HG03354 (cell line): Measurements from ENCODE around the gene FOXF2.
"Not testable (repeated sequence)": the region's sequence is repeated elsewhere in the genome, so short reads cannot be mapped to it uniquely, and the experiment has no call there.

Experiments
- ATAC-seq: cut with Tn5 transposase; IDR thresholded peaks from one replicate; pipeline ENCODE4 v1.9.1; 2021; ENCODE audit warnings: mild to moderate bottlenecking; ENCODE audit not compliant: unreplicated experiment, poor library complexity, severe bottlenecking

FOXF2 gene

DNA sequence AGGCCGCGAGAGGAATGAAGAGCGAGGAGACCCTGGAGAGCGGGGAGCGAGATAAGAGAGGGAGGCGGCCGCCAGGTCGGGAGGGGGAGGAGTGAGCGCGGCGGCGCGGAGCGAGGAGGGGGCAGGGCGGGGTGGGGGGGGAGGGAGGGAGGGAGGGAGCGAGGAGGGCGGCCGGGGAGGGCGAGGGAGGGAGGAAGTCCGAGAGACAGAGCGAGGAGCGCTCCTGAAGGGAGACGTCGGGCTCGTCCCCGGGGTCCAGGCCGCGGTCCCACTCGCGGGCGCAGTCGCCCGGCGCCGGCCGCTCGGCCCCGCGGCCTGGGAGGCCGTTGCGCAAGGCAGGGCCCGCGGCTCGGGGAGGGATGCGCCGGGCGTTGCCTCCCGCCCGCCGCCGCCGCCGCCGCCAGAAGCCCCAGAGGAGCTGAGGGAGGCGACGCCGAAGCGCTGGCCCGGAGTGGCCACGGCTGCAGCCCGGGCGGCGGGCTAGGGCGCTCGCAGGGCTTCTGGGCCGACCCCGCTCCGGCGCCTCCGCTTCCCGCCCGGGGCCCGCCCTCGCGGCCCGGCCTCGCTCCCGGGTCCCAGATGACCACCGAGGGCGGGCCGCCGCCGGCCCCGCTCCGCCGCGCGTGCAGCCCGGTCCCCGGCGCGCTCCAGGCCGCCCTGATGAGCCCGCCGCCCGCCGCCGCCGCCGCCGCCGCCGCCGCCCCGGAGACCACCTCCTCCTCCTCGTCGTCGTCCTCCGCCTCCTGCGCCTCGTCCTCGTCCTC is at the start of gene FOXF2:
Gene FOXF2 (plus strand): TSS at position 208 of the 764 bp plus-strand sequence. CDS start 372 bp downstream, at position 580.
- no peak for ATAC-seq

DNA sequence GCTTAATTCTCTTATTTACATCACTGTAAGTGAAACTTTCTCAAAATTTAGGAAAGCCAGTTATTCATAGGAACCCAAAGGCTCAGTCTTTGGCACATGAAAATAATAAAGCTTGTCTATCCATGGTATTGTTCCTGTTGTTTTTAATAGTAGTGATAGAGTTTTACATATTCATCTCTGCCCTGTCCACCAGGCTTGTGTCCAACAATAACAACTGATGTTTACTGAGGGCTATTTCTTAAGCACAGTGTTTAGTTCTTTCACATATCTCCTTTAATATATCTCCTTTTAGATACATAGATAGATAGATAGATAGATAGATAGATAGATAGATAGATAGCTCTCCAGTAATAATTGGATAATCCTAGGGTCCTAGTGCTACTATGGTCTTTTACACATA is 43.3 kb upstream of the FOXF2 start:
- ATAC-seq: no peak

DNA sequence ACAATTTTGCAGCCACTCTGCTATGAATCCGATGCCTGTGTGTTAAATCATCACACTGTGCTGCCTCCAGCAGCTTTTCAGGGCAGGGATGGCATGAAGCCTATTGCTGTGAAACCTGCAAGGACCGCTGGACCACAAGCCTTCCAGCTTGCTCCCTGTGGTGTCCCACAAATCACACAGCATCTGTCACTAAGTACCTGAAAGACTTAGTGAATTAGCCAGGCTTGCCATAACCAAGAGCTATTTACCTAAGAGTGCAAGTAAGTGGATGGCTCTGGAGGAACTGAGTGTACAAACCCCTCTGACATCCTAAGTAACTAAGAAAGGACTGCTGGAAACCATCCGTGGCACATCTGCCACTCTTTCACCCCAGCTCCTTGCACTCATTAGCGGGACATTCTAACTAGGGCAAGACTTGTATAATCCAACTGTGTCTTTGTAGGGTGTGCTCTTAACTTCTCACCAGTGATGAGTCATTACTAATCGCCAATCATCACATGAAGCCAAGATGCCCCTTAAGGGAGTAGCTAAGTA is 42.8 kb upstream of the FOXF2 start:
- no peak for ATAC-seq

DNA sequence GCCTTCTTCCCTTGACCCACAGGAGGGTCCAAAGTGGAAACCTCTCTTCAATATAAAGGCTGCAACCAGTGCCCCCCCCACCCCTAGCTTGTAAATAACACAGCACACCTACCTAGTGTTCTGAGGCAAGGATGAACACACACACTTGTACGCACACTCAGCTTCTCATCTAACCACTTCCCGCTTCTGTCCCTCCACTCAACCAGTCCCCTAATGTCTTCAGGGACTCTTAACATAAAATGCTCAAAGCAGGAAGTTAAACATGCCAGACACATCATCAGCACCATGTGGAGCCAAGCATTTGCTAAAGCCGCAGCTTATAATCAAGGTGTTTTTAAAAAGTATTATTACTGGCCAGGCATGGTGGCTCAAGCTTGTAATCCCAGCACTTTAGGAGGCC is 42.2 kb upstream of the FOXF2 start:
- no peak for ATAC-seq

DNA sequence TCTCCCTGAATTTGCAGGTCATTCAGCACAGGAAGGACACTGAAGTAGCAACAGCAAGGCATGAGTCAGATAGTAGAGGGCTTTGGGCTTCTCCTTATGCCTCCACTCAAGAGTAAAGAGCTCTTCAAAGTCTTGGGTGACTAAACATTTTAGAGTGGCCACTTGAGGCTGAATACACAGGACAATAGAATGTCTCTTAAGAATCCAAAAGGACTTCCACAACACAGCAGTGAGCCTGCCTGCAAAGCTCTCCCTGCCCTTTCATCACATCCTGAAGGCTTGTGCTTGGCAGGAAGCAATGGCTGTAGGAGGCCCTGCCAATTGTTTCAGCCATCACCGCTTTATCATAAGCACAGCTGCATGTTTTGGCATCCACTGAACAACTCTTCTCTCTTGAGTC is 40.7 kb upstream of the FOXF2 start:
- ATAC-seq: no peak

DNA sequence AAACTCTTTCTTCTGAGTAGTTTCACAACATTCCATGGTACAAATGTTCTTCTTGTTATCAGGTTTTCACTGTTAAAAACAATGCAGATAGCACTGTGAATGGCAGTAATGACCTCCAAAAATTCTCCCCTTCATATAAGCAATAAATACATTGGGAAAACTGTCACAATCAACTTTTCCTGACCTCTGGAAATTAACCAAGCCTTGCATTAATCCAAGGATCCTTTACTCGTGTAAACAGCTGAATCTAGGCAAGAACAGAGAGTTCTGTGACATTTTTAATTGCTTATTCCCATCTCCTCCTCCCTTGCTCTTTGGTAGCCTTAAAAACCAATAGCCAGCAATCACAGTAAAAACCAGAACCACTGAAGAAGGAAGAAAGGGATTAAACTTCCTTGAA is 39.7 kb upstream of the FOXF2 start:
- no peak for ATAC-seq

DNA sequence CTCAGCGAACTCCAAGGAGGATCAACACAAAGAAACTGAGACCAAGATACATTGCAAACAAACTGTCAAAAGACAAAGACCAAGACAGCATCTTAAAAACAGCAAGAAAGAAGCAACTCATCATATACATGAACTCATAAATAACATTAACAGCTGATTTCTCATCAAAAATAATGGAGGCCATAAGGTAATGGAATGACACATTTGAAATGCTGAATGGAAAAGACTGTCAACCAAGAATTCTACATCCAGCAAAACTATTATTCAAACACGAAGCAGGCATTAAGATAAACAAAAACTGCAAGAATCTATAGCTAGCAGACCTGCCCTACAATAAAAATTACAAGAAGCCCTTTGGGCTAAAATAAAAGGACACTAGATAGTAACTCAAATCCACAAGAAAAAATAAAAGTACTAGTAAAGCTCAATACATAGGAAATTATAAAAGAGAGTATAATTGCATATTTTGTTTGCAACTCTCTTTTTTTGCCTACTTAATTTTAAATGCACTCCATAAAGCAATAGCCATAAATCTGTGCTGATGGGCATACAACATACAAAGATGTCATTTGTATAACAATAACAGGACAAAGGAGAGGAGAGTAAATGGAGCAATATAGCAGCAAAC is 37.9 kb upstream of the FOXF2 start:
- ATAC-seq: no peak

DNA sequence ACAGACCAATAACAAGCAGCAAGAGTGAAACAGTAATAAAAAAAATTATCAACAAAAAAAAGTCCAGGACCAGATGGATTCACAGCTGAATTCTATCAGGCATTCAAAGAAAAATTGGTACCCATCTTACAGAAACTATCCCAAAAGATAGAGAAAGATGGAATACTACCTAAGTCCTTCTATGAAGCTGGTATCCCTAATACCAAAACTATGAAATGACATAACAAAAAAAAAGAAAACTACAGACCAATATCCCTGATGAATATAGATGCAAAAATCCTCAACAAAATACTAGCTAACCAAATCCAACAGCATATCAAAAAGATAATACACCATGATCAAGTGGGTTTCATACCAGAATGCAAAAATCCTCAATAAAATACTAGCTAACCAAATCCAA is 34.3 kb upstream of the FOXF2 start:
- not testable (repeated sequence) for ATAC-seq

DNA sequence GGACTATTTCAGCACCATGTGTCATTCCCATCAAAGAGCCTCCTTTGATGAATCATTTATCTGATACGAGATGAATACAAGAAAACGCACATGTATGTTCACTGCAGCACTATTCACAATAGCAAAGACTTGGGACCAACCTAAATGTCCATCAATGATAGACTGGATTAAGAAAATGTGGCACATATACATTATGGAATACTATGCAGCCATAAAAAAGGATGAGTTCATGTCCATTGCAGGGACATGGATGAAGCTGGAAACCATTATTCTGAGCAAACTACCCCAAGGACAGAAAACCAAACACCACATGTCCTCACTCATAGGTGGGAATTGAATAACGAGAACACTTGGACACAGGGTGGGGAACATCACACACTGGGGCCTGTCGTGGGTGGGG is 27.7 kb upstream of the FOXF2 start:
- not testable (repeated sequence) for ATAC-seq

DNA sequence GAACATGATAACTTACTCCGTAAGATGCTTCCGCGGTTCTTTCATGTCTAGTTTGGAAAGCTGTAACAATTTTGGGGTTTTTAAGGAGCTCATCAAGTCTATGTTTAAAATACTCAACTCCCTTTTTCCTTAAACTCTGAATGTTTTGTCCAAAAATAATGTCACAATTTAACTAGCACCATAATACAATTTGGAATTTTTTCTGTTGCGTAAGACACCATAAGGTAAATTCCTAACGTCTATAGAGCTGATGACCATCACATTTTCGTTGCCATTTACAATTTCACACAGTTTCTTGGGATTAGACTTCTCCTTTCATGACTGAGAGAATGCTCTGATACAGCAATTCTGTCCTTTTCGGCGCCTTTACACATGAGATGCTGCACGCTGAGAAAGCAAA is 26.7 kb upstream of the FOXF2 start:
- ATAC-seq: no peak

DNA sequence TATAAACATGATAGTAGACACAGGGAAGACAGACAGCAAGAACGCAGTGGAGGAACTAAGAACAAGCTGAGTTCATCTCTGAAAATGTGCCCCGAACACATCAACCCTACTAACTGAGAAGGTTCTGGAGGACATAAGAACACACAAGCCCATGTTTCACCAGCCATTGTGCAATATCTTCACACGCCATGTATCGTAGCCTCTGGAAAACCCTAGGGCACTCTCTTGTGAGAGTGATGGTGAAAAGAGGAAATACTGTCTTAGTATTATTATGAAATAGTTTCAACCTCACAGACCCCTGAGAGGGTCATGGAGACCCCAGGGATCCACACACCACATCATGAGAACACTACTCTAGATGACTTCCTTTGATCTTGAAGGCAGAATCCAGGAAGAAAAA is 26.1 kb upstream of the FOXF2 start:
- ATAC-seq: no peak

DNA sequence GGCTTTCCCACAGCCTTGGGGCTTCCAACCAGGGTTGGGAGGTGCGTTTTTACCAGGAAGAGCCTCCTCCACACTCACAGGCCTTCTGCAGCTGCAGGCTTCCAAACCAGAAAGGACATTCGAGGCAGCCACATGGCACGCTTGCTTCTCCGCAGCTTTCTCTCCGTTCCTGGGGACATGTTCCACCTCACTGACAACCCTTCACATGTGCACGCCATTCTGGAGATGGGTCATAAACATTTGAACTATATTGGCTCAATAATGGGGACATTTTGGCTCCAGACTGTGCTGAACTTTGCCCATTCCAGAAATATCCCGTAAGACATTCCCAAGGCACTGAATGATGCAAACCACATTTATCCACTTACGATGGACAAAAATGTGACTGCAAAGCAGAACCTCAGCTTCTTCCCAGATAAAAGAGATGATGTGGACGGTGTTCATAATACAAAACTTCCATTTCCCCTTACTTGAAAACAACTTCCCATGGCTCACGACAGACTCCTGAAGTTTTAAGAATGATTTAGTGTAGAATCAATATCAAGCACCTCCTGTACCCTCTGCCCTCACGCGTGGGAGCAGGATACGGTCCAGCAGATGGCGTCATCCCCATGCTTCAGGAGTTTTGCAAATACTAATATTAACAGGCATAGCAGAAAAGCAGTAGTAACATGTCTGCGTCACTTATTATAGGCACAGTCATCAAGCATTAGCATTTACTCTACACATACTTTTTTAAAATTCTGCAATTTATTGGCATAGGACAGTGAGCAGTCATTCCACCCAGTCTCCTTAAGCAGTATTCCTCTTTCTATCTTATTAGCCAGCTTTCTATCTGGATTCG is 25.4 kb upstream of the FOXF2 start:
- no peak for ATAC-seq

DNA sequence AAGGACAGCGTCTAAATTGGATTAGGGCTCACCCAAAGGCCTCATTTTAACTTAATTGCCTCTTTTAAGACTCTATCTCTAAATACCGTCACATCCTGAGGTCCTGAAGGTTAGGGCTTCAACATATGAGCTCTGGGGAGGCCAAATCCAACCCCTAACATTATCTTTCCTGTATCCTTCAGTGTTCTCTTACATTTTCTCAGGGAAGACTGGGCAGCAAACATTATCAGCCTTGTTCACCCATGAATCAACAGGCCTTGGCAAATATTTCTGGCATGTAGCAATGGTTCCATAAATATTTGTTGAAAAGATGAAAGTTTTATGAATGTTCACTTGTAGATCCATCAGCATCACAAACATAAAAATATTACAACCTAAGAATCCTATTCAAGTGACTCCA is 24.6 kb upstream of the FOXF2 start:
- no peak for ATAC-seq

DNA sequence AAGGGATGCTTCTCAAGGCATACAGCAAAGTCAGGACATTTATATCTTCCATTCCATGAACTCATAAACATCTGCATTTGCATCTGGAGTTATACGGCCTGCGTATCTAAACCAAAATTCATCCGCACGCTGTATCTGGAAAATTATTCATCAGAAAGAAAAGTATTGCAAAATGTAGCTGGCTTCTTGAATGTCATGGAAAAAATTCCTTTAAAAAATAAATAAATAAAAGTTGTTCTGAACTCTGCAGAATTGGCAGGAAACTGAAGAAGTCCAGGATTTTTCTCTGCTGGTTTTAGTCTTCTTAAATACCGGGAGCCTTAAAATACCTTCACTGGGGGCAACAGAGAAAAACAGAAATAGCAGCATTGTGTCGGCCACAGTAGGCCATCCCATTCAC is 23.7 kb upstream of the FOXF2 start:
- ATAC-seq: no peak

DNA sequence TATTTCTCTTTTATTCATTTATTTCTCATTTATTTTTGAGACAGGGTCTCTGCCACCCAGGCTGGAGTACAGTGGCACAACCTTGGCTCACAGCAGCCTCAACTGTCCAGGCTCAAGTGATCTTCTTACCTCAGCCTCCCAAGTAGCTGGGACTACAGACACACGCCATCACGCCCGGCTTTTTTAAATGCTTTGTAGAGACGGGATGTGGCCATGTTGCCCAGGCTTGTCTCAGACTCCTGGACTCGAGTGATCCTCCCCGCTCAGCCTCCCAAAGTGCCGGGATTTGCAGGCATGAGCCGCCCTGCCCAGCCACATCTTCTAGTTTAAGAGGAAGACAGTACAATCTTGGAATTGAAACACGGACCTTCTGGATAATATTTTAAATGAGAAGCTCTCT is 21.6 kb upstream of the FOXF2 start:
- no peak for ATAC-seq

DNA sequence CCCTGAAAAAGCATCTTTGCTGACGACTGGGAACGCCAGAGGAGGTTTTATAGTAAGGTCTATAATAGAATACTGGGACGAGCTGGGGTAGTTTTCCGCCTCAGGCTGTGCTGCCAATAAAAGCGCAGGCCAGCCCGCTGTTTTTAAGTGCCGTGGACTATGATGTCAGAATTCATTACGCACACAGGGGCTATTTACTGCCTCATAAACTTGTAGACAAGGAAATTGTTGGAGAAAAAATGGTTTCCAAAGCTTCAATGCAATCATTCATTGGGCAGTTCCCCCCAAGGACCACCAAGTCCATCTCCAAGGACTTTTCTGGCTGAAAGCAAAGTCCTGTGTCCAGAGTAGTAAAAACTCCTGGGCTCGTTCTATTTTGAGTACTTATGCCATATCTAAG is 20.4 kb upstream of the FOXF2 start:
- ATAC-seq: no peak

DNA sequence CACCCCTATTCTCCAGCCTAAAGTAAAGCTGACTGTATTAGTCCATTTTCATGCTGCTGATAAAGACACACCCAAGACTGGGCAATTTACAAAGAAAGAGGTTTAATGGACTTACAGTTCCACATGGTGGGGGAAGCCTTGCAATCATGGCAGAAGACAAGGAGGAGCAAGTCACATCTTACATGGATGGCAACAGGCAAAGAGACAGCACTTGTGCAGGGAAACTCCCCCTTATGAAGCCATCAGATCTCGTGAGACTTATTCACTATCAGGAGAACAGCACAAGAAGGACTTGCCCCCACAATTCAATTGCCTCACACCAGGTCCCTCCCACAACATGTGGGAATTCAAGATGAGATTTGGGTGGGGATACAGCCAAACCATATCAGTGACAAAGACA is 19.7 kb upstream of the FOXF2 start:
- not testable (repeated sequence) for ATAC-seq

DNA sequence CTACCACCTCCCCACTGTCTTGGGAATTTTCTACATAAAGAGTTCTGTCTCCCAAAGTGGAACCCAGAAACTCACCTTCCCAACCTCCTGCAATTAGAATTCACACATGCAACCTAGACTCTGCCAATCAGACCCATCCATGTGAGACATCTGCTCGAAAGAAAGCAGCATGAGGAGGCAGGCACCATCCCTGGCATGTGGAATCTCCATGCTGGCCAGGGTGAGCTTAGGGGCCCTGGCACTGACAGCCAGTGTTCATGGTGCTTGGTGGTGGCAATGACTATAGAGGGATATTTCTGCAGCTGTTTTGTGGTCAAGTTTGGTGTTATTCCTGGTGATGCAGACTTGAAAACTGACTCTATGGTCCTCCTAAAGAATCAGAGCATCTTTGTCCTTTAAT is 17.4 kb upstream of the FOXF2 start:
- no peak for ATAC-seq

DNA sequence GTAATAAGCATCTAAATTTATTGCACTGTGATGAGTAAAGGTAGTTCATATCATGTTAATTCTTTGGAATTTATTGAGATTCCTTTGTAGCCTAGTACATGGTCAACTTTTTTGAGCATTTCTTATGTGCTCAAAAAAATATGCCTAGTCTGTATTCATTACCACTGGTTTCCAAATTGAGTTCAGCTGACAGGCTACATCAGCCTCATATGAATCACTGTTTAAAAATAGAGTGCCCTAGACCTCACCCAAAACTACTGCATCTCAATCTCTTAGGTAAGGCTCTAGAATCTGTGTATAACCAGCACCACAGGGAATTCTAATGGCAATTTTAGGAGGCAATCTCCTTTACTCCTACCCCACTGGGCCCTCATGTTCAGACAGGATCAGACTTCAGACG is 16.7 kb upstream of the FOXF2 start:
- ATAC-seq: no peak

DNA sequence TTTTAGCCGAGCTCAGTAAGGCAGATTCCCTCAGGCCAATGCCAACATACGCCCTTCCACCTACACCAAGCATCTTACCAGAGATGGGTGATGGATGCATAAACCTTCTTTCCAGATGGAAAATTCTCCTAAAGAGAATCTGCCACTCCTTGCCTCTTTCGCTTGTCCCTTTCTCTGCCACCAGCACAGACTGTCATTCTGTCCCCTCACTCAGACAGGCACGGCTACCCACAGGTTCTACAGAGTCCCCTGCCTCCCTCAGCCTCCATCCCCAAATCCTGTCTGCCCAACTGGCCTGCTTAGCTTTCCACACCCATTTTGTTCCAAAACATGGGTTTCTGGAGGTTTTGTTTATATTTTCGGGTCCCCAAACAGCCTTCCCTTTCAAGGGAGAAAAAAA is 12.7 kb upstream of the FOXF2 start:
- ATAC-seq: no peak

DNA sequence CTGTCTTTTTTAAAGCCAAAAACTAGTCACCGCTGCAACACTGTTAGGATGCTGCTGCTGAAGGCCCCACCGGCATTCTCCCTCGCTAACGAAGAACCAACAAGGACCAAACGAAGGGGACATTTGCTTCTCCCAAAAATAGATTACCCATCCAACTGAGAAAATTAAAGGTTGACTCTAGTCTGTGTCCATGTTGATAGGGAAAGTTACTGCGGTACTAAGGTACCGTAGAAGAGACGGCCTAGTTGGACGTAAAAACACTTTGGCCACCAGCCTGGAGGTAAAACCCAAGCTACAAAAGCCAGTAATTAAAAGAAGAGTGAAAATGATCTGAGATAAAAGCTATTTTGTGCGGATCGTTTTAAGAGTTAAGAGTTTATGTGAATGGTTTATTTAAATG is 11.8 kb upstream of the FOXF2 start:
- ATAC-seq: no peak
